GM12878 (cell line): ENCODE results near the gene WNK1. TPM values are rescaled to one million over a fixed set of nuclear protein-coding genes. Genes with fewer than 3 reads are reported as not detected.

Source experiments
- BACH1 ChIP-seq: fragments of 450-650 bp; IDR thresholded peaks from 2 replicates; pipeline ENCODE4 v1.6.1; 2017; ENCODE audit warnings: mild to moderate bottlenecking, borderline replicate concordance
- CBX3 ChIP-seq: fragments of 200-600 bp; sonication (generic); IDR thresholded peaks from 2 replicates; pipeline ENCODE4 v1.6.1; 2016; ENCODE audit warnings: low read depth, borderline replicate concordance
- EZH2 ChIP-seq: IDR thresholded peaks from 2 replicates; pipeline ENCODE4 v1.6.1; 2012; ENCODE audit warnings: low read depth, mild to moderate bottlenecking, control low read depth, inconsistent platforms, low read length, borderline replicate concordance; ENCODE audit not compliant: control insufficient read depth
- JUNB ChIP-seq: IDR thresholded peaks from 2 replicates; pipeline ENCODE4 v1.6.1; 2016; ENCODE audit warnings: antibody characterized with exemption, mild to moderate bottlenecking
- NR2C1 ChIP-seq: fragments of 450-650 bp; IDR thresholded peaks from 2 replicates; pipeline ENCODE4 v1.6.1; 2017; ENCODE audit warnings: antibody characterized with exemption, mild to moderate bottlenecking, moderate library complexity
- NR2F1 ChIP-seq: fragments of 450-650 bp; conservative IDR thresholded peaks from 2 replicates; pipeline ENCODE4 v1.6.1; 2017; ENCODE audit warnings: mild to moderate bottlenecking
- NRF1 ChIP-seq: conservative IDR thresholded peaks from 2 replicates; pipeline ENCODE4 v1.6.1; 2011; ENCODE audit warnings: mild to moderate bottlenecking, low read depth, low read length, improper control_type of control experiment
- RELA ChIP-seq: fragments of 450-650 bp; IDR thresholded peaks from 2 replicates; pipeline ENCODE4 v1.8.0; 2014; ENCODE audit warnings: borderline replicate concordance; ENCODE audit not compliant: partially characterized antibody
- RFX5 ChIP-seq: IDR thresholded peaks from 2 replicates; pipeline ENCODE4 v1.6.1; 2011; ENCODE audit warnings: low read depth, low read length, improper control_type of control experiment
- SIN3A ChIP-seq: IDR thresholded peaks from 2 replicates; pipeline ENCODE4 v1.6.1; 2012; ENCODE audit warnings: low read depth, low read length, improper control_type of control experiment
- SUPT20H ChIP-seq: IDR thresholded peaks from 2 replicates; pipeline ENCODE4 v1.6.1; 2011; ENCODE audit warnings: low read depth, mild to moderate bottlenecking, low read length, moderate library complexity, borderline replicate concordance; ENCODE audit not compliant: control insufficient read depth
- USF2 ChIP-seq: IDR thresholded peaks from 2 replicates; pipeline ENCODE4 v1.6.1; 2011; ENCODE audit warnings: low read depth, low read length, improper control_type of control experiment, borderline replicate concordance
- ZBTB40 ChIP-seq: fragments of 450-650 bp; IDR thresholded peaks from 2 replicates; pipeline ENCODE4 v1.6.1; 2016; ENCODE audit warnings: mild to moderate bottlenecking, moderate library complexity, borderline replicate concordance
- ZNF592 ChIP-seq: fragments of 450-650 bp; IDR thresholded peaks from 2 replicates; pipeline ENCODE4 v1.6.1; 2017; ENCODE audit warnings: mild to moderate bottlenecking, moderate library complexity
- ZNF687 ChIP-seq: fragments of 450-650 bp; IDR thresholded peaks from 2 replicates; pipeline ENCODE4 v1.6.1; 2017; ENCODE audit warnings: mild to moderate bottlenecking, moderate library complexity
- polyA plus RNA-seq, 11 experiments: library from polyadenylated mRNA; depleted of rRNA in 4 of 11; unstranded in 6 of 11; stranded (reverse) in 5 of 11; fragments of >200 nt; fragmentation: Nextera tagmentation in 4 of 11; fragmentation: Illumina TruSeq in 1 of 11; extraction: Ambion mirVana in 4 of 11; extraction: Trizol in 1 of 11; gene quantifications; 1 replicate in 1 of 11; 2 replicates in 10 of 11; pipeline versions ENCODE4 v1.2.1 to v1.2.3, GENCODE V29; 2011 to 2016; ENCODE audit warnings: inconsistent platforms in 2 of 11, missing spikeins in 2 of 11, low read depth in 1 of 11
- total RNA-seq, 4 experiments: library from RNA; depleted of rRNA in 3 of 4; stranded (reverse); fragments of >200 nt in 3 of 4; fragmentation: Illumina TruSeq in 1 of 4; extraction: Trizol in 1 of 4; gene quantifications; 2 replicates each; pipeline versions ENCODE4 v1.2.1 to v1.2.3, GENCODE V29; 2013 to 2021

Gene WNK1
- total and polyA plus RNA-seq, 10 of the 15 experiments (the other 5 are each of a cell fraction or from before 2014, with no cell fraction given) = 9.6 to 151 (median 86.6) TPM

GRCh38 chr12:949453-950191 is 197.2 kb downstream of the WNK1 start, which contains the start of gene RAD52 (continued):
- TF ChIP-seq ZNF687 = peak; percentile 92
- no peak; the same call in 1 of the 2 replicates for TF ChIP-seq NRF1
- TF ChIP-seq SUPT20H = no peak
- TF ChIP-seq USF2 = no peak
- no peak for TF ChIP-seq CBX3
- TF ChIP-seq EZH2 = no peak
- peak; percentile 68; the same call in 1 of the 2 replicates for TF ChIP-seq NR2F1
- TF ChIP-seq NR2C1 = peak; percentile 61; the same call in 1 of the 2 replicates
- TF ChIP-seq JUNB = no peak
- peak; percentile 64; the same call in 1 of the 2 replicates for TF ChIP-seq SIN3A
- TF ChIP-seq RFX5 = peak; percentile 16; the same call in 1 of the 2 replicates
- TF ChIP-seq BACH1 = peak; percentile 86
- TF ChIP-seq RELA = peak; percentile 56
- TF ChIP-seq ZNF592 = peak; percentile 99
- TF ChIP-seq ZBTB40 = peak; percentile 60; the same call in 1 of the 2 replicates
